ENCODE data around the gene OR6C70.
"Not testable (repeated sequence)": the region's sequence is repeated elsewhere in the genome, so short reads cannot be mapped to it uniquely, and the experiment has no call there.

The OR6C70 gene

GRCh38 chr12:55445357-55445756, 24.6 kb downstream of the OR6C70 start:
- no peak for TF ChIP-seq CTCF (IDR thresholded peaks at IDR 0.05; ENCODE audit: borderline replicate concordance, insufficient read depth, low read depth, low read length)

GRCh38 chr12:55443776-55444175, 26.2 kb downstream of the OR6C70 start, which contains the start of gene OR6C2:
Gene OR6C2, plus strand, starts transcription at chr12:55444076. Its CDS starts 8,138 bp downstream, at chr12:55452214.
- no peak for TF ChIP-seq CTCF (IDR thresholded peaks at IDR 0.05; ENCODE audit: borderline replicate concordance, insufficient read depth, low read depth, low read length)
- H3K4me3 ChIP-seq (ENCODE audit: low read depth, low read length) = no peak within 1 kb of the TSS

More at GRCh38 chr12:55445357-55445756, 24.6 kb downstream of the OR6C70 start:
- H3K4me3 ChIP-seq (ENCODE audit: low read depth, low read length) = no peak overlapping the region

- H3K4me3 ChIP-seq (ENCODE audit: low read depth, low read length) = not testable (repeated sequence)
Measured at GRCh38 chr12:55441233-55441632, 28.7 kb downstream of the OR6C70 start.

- H3K4me3 ChIP-seq (ENCODE audit: low read depth, low read length) = no peak overlapping the region
- no peak for TF ChIP-seq CTCF (IDR thresholded peaks at IDR 0.05; ENCODE audit: borderline replicate concordance, insufficient read depth, low read depth, low read length)
Measured at GRCh38 chr12:55428331-55429243, 41.4 kb downstream of the OR6C70 start.

- TF ChIP-seq CTCF (IDR thresholded peaks at IDR 0.05; ENCODE audit: borderline replicate concordance, insufficient read depth, low read depth, low read length) = no peak
- H3K4me3 ChIP-seq (ENCODE audit: low read depth, low read length) = no peak within 1 kb of the TSS
Measured at GRCh38 chr12:55425954-55426353, 44.0 kb downstream of the OR6C70 start, which contains the start of gene OR6C76. Gene OR6C76, plus strand, starts transcription at chr12:55426254. Its CDS starts 0 bp downstream, at chr12:55426254.

GRCh38 chr12:55420307-55420962, 49.5 kb downstream of the OR6C70 start:
- TF ChIP-seq CTCF (IDR thresholded peaks at IDR 0.05; ENCODE audit: borderline replicate concordance, insufficient read depth, low read depth, low read length) = no peak
- no peak overlapping the region for H3K4me3 ChIP-seq (ENCODE audit: low read depth, low read length)
